Activated CD4-positive, alpha-beta memory T cell treated with anti-CD3 and anti-CD28 coated beads for 36 hours (primary cell): ENCODE measurements around the gene HMGN5. TPM values are rescaled to one million over a fixed set of nuclear protein-coding genes. Genes with fewer than 3 reads are reported as not detected.

Source experiments
- CTCF ChIA-PET: fragments of 350-600 bp; sonication (Branson Sonifier 250); formaldehyde crosslinking; loops from one replicate; lab custom pipeline; 2021; ENCODE audit warnings: antibody characterized with exemption, inconsistent platforms; lab: Charles Lee
- POLR2A ChIA-PET: fragments of 350-600 bp; sonication (Branson Sonifier 250); formaldehyde crosslinking; loops from one replicate; lab custom pipeline; 2021; ENCODE audit warnings: antibody characterized with exemption; lab: Charles Lee
- DNase-seq: peaks from one replicate; pipeline ENCODE4 v3.0.0-alpha.2; 2020
- H3K27ac Mint-ChIP-seq: one replicate; pipeline ENCODE4 v1.8.0; 2021; ENCODE audit warnings: mixed read lengths
- H3K27me3 Mint-ChIP-seq: one replicate; pipeline ENCODE4 v1.8.0; 2021; ENCODE audit warnings: mixed read lengths
- H3K36me3 Mint-ChIP-seq: one replicate; pipeline ENCODE4 v1.8.0; 2021; ENCODE audit warnings: mixed read lengths
- H3K4me1 Mint-ChIP-seq: one replicate; pipeline ENCODE4 v1.8.0; 2021; ENCODE audit warnings: low read depth, mixed read lengths
- H3K4me3 Mint-ChIP-seq: one replicate; pipeline ENCODE4 v1.8.0; 2021; ENCODE audit warnings: mild to moderate bottlenecking, mixed read lengths
- H3K9me3 Mint-ChIP-seq: one replicate; pipeline ENCODE4 v1.8.0; 2021; ENCODE audit warnings: mixed read lengths
- intact Hi-C: fragments of 100-400 bp; cut with micrococcal nuclease; formaldehyde crosslinking; loops from one replicate; pipeline ENCODE4 v1.15.1; 2023
- total RNA-seq, 2 experiments: library from RNA; stranded (reverse); gene quantifications; one replicate each; pipeline ENCODE4 v1.2.3, GENCODE V29; 2021

Gene HMGN5
- total RNA-seq, 2 experiments from 2014 or later, result 5.4 to 6.1 TPM

GRCh38 chrX:81114757-81115156, 87.0 kb downstream of the HMGN5 start:
- ChIA-PET POLR2A (no interaction called here), CTCF (no interaction called here)
- DNase-seq, result no peak
- Mint-ChIP-seq H3K9me3 (no peaks in the 10 kb centered on the region), H3K4me3 (no peak overlapping the region), H3K36me3 (no peaks in the 10 kb centered on the region), H3K27me3 (no peaks in the 10 kb centered on the region), H3K4me1 (peaks cover 2% of the 10 kb centered on the region), H3K27ac (no peak overlapping the region)
- intact Hi-C loops, result no loop called here

GRCh38 chrX:81110286-81110685, 91.4 kb downstream of the HMGN5 start:
- ChIA-PET POLR2A (no interaction called here), CTCF (no interaction called here)
- Mint-ChIP-seq H3K27me3 (no peaks in the 10 kb centered on the region), H3K27ac (no peak overlapping the region), H3K9me3 (peaks cover 2% of the 10 kb centered on the region), H3K4me3 (no peak overlapping the region), H3K4me1 (no peaks in the 10 kb centered on the region), H3K36me3 (no peaks in the 10 kb centered on the region)
- intact Hi-C loops, result no loop called here
- no peak for DNase-seq

GRCh38 chrX:81082649-81083048, 119.1 kb downstream of the HMGN5 start:
- peaks cover 5% of the 10 kb centered on the region for H3K9me3 Mint-ChIP-seq
- no peak overlapping the region for H3K27ac Mint-ChIP-seq
- no peaks in the 10 kb centered on the region for H3K4me1 Mint-ChIP-seq
- no peak overlapping the region for H3K4me3 Mint-ChIP-seq
- ChIA-PET CTCF (no interaction called here), POLR2A (no interaction called here)
- DNase-seq, result no peak
- H3K27me3 Mint-ChIP-seq, result no peaks in the 10 kb centered on the region
- no peaks in the 10 kb centered on the region for H3K36me3 Mint-ChIP-seq
- intact Hi-C loops, result no loop called here

Other genes with a start within 250 kb of the HMGN5 start
- 10 to 100 TPM; 39.1 to 41.9 TPM for gene SH3BGRL, start 189 bp upstream of the HMGN5 start, total RNA-seq